GM18511 (cell line): Measurements from ENCODE around the gene IL17RD.

Experiments
- ATAC-seq: cut with Tn5 transposase; IDR thresholded peaks from one replicate; pipeline ENCODE4 v1.9.1; 2021; ENCODE audit warnings: mild to moderate bottlenecking, moderate library complexity; ENCODE audit not compliant: unreplicated experiment

Gene IL17RD

DNA sequence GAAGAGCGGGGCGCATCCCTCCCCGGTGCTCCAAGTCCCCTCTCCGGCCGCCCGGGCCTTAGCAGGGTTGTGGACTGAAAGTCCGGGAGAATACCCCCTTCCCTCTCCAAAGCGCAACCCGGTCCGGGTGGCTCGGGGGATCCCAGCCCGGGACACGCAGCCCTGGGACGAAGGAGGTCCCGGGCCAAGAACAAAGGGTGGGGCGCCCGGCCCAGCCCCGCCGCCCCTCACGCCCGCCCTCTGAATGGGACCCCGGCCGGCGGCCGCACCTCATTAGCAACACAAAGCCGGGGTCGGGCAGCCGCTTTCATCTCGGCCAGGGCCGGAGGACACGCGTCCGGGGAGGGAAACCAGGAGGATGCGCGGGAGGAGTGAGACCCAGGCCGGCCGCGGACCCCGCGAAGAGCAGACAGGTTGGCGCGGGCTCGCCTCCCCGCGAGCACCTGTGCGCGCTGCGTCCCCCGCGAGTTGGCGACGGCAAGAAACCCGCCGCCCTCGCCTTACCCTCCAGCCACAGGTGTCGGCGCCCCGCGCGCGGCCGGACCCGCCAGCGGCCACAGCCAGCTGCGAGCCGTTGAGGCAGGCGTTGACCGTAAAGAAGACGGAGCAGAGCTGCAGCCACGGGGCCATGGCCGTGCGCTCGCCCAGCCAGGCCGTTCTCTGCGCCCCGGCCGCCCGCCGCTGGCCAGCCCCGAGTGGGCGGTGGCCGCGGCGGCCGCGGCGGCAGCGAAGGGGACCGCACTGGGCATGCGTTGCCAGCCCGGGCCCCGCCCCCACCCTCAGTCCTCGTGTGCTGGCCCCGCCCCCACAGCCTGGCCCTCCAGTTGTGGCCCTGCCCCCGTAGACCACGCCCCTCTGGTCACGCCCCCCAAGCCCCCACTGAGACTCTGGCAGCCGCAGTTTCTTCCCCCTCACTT lies at the start of gene IL17RD:
IL17RD (minus strand) TSS at position 697 of the 917 bp plus-strand sequence; CDS start at position 630, 67 bp downstream.
- no peak for ATAC-seq

DNA sequence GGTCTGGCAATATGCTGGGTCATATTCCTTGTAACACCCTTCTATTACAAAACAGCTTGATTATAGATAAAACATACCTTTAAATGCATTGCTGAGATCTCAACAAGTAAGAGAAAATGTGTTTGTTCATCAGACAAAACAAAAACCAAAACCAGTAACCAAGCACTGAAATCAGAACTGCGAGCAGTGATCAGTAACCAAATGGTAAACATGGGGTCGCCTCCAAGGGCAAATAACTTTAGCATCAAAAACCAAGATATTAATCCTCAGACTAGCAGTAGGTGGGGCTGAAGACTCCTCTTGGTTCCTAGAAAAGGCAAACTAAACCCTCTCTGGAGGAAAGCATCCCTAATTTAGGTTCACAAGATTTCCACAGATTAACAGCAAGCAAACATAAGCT lies 41.3 kb upstream of the IL17RD start:
- no peak for ATAC-seq

GRCh38 chr3:57199895-57200297 lies 34.7 kb upstream of the IL17RD start, which contains the start of gene HESX1:
Gene HESX1 (minus strand): TSS chr3:57199978. CDS start chr3:57199918, 60 bp downstream.
- no peak for ATAC-seq

- ATAC-seq: no peak
Observed at GRCh38 chr3:57194641-57195040, 29.5 kb upstream of the IL17RD start.

GRCh38 chr3:57192028-57192427 lies 26.9 kb upstream of the IL17RD start:
- no peak for ATAC-seq

GRCh38 chr3:57184526-57184925 lies 19.4 kb upstream of the IL17RD start:
- ATAC-seq: no peak

GRCh38 chr3:57179580-57180410 lies 14.6 kb upstream of the IL17RD start:
- no peak for ATAC-seq

DNA sequence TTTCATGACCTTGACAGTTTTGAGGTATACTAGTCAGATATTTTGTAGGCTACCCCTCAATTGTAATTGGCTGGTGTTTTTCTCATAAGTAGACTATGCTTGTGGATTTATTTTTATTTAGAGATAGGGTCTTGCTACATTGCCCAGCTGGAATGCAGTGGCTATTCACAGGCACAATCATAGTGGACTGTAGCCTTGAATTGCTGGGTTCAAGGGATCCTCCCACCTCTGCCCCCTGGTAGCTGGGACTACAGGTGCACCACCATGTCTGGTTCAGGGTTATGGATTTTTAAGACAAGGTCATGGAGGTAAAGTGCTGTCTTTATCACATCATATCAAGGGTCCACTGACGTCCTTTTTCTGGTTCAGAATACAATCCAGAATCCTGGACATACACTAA lies 10.9 kb upstream of the IL17RD start:
- no peak for ATAC-seq

GRCh38 chr3:57173687-57174086 lies 8.5 kb upstream of the IL17RD start:
- no peak for ATAC-seq

DNA sequence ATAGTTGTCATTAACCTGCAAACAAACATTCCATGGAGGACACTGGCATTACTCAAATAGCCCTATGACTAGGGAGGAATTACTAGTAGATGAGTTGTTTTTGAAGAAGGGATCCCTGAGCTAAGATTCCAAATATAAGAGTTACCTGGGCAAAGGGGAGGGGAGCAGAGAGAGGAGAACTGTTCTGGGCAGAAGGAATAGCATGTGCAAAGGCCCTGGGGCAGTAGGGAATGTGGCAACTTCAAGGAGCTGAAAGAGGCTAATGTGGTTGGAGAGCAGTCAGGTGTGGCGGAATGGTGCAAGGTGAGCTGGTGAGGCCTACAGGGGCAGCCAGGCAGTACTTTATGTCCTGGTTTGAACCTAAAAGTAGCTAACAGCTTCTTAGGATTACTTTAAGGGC lies 5.8 kb upstream of the IL17RD start:
- ATAC-seq: no peak

DNA sequence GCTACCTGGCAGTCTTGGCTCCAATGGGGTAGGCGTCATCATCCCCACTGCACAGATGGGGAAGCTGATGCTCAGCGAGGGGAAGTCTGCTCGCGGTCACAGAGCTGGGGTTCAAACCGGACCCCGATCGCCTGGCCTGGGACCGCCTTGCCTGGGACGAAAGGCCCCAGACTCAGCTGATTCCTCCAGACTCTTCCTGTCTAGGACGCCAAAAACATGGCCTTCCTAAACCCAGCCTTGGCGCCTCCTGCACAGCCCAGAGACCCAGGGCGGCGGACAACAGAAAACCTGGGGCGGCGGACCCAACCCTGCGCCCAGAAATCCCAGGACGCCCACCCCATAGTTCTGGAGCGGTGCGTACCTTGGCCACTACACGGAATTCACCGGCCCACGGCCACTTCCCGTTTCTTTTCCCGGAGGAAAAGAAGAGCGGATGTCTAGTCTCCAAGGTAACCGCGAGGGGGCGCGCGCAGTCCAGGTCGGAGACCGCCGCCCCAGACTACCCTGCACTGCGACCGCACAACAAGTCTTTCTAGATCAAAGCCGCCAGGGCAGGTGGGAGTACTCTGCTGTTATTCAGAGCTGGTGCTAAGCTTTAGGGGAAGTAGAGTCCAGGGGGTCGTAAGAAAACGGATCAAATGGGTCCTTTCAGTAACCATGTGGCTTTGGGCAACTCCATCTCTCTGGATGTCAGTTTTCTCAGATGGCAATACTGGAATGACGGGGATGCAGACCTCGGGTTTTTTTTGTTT lies 4.9 kb upstream of the IL17RD start:
- ATAC-seq: peak; percentile 81

DNA sequence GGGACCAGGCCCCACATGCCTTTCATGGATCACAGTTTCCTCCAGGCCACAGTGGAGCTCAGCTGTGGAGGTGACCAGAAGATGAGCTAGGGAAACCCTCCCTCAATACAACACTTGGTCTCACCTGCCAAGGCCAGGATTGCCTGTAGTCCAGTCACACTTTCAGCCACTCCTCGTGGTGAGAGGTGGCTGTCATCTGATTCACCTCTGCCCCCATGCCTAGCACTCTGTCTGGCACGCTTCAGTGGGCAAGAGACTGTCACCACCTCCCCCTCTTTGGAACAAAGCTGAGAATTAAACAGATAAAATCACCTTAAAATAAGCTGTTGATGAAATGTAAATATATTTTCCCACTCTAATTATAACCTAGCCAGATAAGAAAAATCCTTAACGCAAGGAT lies 4.0 kb upstream of the IL17RD start:
- no peak for ATAC-seq

DNA sequence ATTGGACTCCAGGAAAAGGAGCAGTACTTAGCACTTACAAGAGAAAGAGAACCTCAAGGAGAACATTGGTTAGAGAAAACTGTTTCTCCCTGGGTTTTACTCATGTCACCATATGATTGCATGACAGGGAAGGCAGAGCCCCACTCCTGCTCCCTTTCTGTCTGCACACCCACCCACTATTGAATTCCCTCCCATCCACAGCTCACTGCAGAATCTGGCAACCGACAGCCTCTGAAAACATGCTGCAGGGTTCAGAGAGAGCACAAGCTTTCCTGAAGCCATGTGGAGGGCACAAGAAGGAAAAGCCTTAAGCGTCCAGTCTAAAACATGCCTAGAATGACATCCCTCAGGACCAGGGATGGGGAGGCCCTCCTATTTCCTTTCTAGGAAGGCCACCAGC lies 3.0 kb upstream of the IL17RD start:
- no peak for ATAC-seq

GRCh38 chr3:57166660-57167059 lies 1.5 kb upstream of the IL17RD start:
- ATAC-seq: no peak

DNA sequence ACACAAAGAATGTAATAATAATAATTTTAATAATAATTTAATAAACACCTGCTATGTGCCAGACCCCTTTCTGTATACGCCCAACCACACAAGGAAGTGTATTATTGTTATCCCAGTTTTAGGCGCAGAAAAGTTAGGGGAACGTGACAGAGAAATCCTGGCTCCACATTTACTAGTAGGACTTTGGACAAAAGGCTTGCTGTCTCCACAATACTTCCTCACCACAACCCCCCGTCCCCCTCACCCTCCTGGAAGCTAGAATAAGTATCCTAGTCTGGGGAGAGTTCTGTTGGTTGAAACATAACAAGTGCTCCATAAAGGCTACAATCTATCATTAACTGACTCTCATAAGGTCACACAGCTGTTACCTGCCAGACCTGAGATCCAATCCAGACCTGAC lies 488 bp upstream of the IL17RD start:
- no peak for ATAC-seq

DNA sequence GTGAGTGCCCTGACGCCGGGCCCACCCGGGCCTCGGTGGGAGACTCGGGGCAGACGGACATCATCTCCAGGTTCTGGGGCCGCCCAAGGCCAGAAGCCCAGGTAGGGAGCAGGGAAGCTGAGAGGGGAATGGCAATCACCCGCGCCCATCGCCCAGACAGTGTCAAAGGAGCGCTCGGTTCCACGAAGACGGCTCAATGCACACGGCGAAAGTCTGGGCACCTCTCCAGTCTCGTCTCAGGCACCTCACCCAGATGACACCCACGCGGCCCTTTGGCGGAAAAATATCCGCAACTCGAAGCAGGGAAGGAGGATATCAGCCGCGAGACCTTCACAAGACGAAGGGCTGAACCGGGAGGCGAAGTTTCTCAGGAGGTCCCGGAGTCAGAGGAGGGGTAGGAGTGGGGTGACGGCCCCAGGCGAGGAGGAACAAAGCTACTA lies 916 bp downstream of the IL17RD start:
- no peak for ATAC-seq

GRCh38 chr3:57163751-57164150 lies 1.4 kb downstream of the IL17RD start:
- ATAC-seq: no peak

DNA sequence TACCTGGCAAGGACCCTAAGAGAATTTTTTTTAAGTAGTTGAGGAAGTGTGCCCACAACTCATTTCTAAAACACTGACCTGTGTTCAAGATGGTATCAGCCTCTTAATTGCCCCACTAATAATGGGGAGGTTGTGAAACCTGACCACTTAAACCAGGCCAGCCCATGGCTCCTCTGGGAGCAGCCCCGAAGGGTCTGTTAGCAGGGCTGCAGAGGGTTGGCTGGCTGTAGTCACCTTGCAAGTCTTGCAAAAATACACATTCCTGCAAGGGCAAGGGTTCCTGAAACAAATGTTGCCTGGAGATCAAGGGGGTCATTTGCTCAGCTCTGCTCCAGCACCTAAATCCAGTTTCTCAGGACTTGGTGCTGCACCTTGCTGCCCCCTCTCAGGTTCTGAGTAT lies 3.2 kb downstream of the IL17RD start:
- no peak for ATAC-seq

GRCh38 chr3:57160765-57161538 lies 4.2 kb downstream of the IL17RD start:
- ATAC-seq: no peak

- ATAC-seq: no peak
Observed at GRCh38 chr3:57160076-57160764, 4.9 kb downstream of the IL17RD start.
